KMS-11 (cell line): ENCODE measurements around the gene TSC22D2.
"Not testable (repeated sequence)": the region's sequence is repeated elsewhere in the genome, so short reads cannot be mapped to it uniquely, and the experiment has no call there.

ENCODE experiments used
- H2AFZ ChIP-seq: fragments of 200-600 bp; sonication (generic); 2 replicates; pipeline ENCODE4 v1.6.1; 2016; ENCODE audit warnings: antibody characterized with exemption, mixed run types, low read depth
- H3K27ac ChIP-seq: fragments of 200-600 bp; sonication (generic); 2 replicates; pipeline ENCODE4 v1.6.1; 2016; ENCODE audit warnings: mild to moderate bottlenecking, mixed run types
- H3K27me3 ChIP-seq: fragments of 200-600 bp; sonication (generic); 2 replicates; pipeline ENCODE4 v1.6.1; 2017; ENCODE audit warnings: mild to moderate bottlenecking, low read depth, mixed run types, moderate library complexity; ENCODE audit not compliant: insufficient read depth
- H3K36me3 ChIP-seq: fragments of 200-600 bp; sonication (generic); 2 replicates; pipeline ENCODE4 v1.6.1; 2017; ENCODE audit warnings: mild to moderate bottlenecking, mixed run types; ENCODE audit not compliant: insufficient read depth
- H3K4me1 ChIP-seq: fragments of 200-600 bp; sonication (generic); 2 replicates; pipeline ENCODE4 v1.6.1; 2016; ENCODE audit warnings: mild to moderate bottlenecking, low read depth, mixed run types; ENCODE audit not compliant: poor library complexity, severe bottlenecking
- H3K4me2 ChIP-seq: fragments of 200-600 bp; sonication (generic); 2 replicates; pipeline ENCODE4 v1.7.0; 2016; ENCODE audit warnings: mild to moderate bottlenecking, mixed run types
- H3K4me3 ChIP-seq: fragments of 200-600 bp; sonication (generic); IDR thresholded peaks from 2 replicates; pipeline ENCODE4 v1.6.1; 2017; ENCODE audit warnings: low read depth, low read length, mixed read lengths; ENCODE audit not compliant: insufficient read depth
- H3K79me2 ChIP-seq: fragments of 200-600 bp; sonication (generic); 2 replicates; pipeline ENCODE4 v1.6.1; 2016; ENCODE audit warnings: low read depth, mixed run types; ENCODE audit not compliant: insufficient read depth
- H3K9ac ChIP-seq: fragments of 200-600 bp; sonication (generic); 2 replicates; pipeline ENCODE4 v1.6.1; 2016; ENCODE audit warnings: mild to moderate bottlenecking, mixed run types
- H4K20me1 ChIP-seq: fragments of 200-600 bp; sonication (generic); 2 replicates; pipeline ENCODE4 v1.6.1; 2016; ENCODE audit warnings: mild to moderate bottlenecking, mixed run types; ENCODE audit not compliant: insufficient read depth
- TF ChIP-seq, protein P1 (sequence below): fragments of 200-600 bp; sonication (generic); conservative IDR thresholded peaks from 2 replicates; pipeline ENCODE4 v1.6.1; 2017; ENCODE audit warnings: low read depth, mild to moderate bottlenecking, antibody characterized with exemption, low read length, moderate library complexity, mixed read lengths

Gene TSC22D2

DNA sequence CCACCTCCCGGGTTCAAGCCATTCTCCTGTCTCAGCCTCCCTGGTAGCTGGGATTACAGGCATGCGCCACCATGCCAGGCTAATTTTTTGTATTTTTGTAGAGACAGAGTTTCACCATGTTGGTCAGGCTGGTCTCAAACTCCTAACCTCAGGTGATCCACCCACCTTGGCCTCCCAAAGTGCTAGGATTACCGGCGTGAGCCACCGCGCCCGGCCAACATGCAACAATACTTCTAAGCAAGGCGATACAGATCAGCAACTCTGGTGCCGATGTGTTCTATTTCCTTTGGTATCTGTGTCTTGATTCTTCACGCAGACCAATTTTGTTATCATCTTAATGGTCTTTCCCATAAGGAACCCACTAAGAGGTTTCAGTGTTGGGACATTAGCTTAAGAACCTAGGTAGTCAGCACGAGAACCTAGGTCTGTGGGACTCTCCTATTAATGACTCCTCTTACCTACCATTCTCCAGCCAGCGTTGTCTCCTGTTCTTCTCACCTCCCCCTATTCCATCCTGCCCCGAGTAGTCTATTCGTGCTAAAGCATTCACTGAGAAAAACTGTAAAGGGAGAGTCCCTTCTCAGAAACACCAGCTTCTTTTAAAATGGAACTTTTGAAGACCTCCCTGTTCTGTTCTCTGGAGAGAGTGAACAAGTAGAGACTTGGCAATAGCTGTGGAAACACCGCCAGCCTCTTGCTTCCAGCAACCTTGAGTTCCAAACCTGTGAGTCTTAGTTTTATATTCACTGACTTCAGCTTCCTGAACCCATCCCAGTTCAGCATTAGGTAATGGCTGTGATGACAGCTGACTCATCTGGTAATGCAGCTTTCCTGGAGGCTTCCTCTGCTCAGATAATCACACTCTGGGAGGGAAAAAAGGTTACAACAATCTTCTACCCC lies 61.2 kb downstream of the TSC22D2 start:
- Histone ChIP-seq H2AFZ (no peak overlapping the region), H3K79me2 (no peaks in the 10 kb centered on the region), H3K27me3 (no peaks in the 10 kb centered on the region), H3K4me2 (no peak overlapping the region), H3K27ac (no peak overlapping the region), H3K4me1 (no peaks in the 10 kb centered on the region), H4K20me1 (no peaks in the 10 kb centered on the region), H3K36me3 (no peaks in the 10 kb centered on the region), H3K9ac (no peak overlapping the region), H3K4me3 (no peak overlapping the region)
- TF ChIP-seq, protein P1, sequence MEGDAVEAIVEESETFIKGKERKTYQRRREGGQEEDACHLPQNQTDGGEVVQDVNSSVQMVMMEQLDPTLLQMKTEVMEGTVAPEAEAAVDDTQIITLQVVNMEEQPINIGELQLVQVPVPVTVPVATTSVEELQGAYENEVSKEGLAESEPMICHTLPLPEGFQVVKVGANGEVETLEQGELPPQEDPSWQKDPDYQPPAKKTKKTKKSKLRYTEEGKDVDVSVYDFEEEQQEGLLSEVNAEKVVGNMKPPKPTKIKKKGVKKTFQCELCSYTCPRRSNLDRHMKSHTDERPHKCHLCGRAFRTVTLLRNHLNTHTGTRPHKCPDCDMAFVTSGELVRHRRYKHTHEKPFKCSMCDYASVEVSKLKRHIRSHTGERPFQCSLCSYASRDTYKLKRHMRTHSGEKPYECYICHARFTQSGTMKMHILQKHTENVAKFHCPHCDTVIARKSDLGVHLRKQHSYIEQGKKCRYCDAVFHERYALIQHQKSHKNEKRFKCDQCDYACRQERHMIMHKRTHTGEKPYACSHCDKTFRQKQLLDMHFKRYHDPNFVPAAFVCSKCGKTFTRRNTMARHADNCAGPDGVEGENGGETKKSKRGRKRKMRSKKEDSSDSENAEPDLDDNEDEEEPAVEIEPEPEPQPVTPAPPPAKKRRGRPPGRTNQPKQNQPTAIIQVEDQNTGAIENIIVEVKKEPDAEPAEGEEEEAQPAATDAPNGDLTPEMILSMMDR: no peak

DNA sequence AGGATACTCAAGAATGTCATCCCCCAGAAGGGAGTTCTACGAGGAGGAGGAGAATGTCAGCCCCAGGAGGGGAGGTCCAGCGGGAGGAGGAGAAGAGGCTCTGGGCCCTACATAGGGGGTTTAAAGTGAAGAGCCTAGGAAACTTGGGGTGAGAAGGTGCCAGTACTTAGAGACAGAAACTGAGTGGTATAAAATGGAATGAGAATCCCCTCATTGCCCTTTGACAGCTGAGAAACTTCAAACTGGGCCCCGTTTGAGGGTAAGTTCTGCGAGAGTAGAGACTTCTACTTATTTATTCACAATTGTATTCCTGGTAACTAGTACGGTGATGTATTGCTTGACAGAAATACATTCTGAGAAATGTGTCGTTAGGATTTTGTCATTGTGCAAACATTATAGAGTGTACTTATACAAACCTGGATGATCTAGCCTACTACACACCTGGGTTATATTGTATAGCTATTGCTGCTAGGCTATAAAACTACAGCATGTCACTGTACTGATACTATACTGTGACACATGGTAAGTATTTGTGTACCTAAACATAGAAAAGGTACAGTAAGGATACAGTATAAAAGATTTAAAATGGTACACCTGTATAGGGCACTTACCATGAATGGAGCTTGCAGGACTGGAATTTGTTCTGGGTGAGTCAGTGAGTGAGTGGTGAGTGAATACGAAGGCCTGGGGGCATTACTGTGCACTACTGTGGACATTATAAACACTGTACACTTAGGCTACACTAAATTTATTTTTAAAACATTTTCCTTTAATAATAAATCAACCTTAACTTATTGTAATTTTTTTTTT lies 62.0 kb downstream of the TSC22D2 start:
- no peaks in the 10 kb centered on the region for H3K27me3 ChIP-seq
- no peak overlapping the region for H3K4me2 ChIP-seq
- TF ChIP-seq, protein P1: no peak
- H4K20me1 ChIP-seq: no peaks in the 10 kb centered on the region
- H3K4me3 ChIP-seq: no peak overlapping the region
- no peaks in the 10 kb centered on the region for H3K36me3 ChIP-seq
- H3K9ac ChIP-seq: no peak overlapping the region
- no peaks in the 10 kb centered on the region for H3K4me1 ChIP-seq
- H3K79me2 ChIP-seq: no peaks in the 10 kb centered on the region
- no peak overlapping the region for H3K27ac ChIP-seq
- no peak overlapping the region for H2AFZ ChIP-seq

- Histone ChIP-seq H4K20me1 (no peaks in the 10 kb centered on the region), H3K4me2 (no peak overlapping the region), H3K36me3 (no peaks in the 10 kb centered on the region), H2AFZ (no peak overlapping the region), H3K27me3 (no peaks in the 10 kb centered on the region), H3K79me2 (no peaks in the 10 kb centered on the region), H3K27ac (no peak overlapping the region), H3K4me3 (no peak overlapping the region), H3K9ac (no peak overlapping the region), H3K4me1 (no peaks in the 10 kb centered on the region)
- TF ChIP-seq, protein P1: no peak
Observed at GRCh38 chr3:150472421-150472820, 64.3 kb downstream of the TSC22D2 start.

DNA sequence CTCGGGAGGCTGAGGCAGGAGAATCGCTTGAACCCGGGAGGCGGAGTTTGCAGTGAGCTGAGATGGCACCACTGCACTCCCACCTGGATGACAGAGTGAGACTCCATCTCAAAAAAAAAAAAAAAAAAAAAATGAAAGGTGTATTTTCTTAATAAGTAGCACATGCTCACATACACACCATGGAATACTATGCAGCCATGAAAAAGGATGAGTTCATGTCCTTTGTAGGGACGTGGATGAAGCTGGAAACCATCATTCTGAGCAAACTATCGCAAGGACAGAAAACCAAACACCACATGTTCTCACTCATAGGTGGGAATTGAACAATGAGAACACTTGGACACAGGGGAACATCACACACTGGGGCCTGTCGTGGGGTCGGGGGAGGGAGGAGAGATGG lies 65.1 kb downstream of the TSC22D2 start:
- not testable (repeated sequence) for H3K36me3 ChIP-seq, H3K27me3 ChIP-seq, H3K9ac ChIP-seq, H3K79me2 ChIP-seq, H3K4me3 ChIP-seq, H2AFZ ChIP-seq, H3K4me1 ChIP-seq, H3K27ac ChIP-seq, H3K4me2 ChIP-seq, H4K20me1 ChIP-seq
